Liver (tissue), 3 donors: Measurements from ENCODE around the gene CACNA1I.

ENCODE experiments used
- JUND ChIP-seq, 2 donors: IDR thresholded peaks; 2 replicates each; pipeline ENCODE4 v1.6.1; 2016; ENCODE audit warnings: antibody characterized with exemption in 2 of 2
- RAD21 ChIP-seq, 2 donors: IDR thresholded peaks; 2 replicates each; pipeline ENCODE4 v1.6.1; 2016; ENCODE audit warnings: antibody characterized with exemption in 2 of 2, mild to moderate bottlenecking in 2 of 2
- YY1 ChIP-seq: IDR thresholded peaks from 2 replicates; pipeline ENCODE4 v1.6.1; 2016; ENCODE audit warnings: antibody characterized with exemption, mild to moderate bottlenecking
- TF ChIP-seq, protein P1 (sequence below): fragments of 150-350 bp; IDR thresholded peaks from 2 replicates; pipeline ENCODE4 v1.5.1; 2017; ENCODE audit warnings: improper control_type of control experiment, low read depth, low read length; ENCODE audit not compliant: missing input control
- TF ChIP-seq, protein P2 (sequence below): IDR thresholded peaks from 2 replicates; pipeline ENCODE4 v1.6.1; 2016; ENCODE audit warnings: antibody characterized with exemption, mild to moderate bottlenecking
- donor health status: healthy.
- donor health status: healthy.

DNA sequence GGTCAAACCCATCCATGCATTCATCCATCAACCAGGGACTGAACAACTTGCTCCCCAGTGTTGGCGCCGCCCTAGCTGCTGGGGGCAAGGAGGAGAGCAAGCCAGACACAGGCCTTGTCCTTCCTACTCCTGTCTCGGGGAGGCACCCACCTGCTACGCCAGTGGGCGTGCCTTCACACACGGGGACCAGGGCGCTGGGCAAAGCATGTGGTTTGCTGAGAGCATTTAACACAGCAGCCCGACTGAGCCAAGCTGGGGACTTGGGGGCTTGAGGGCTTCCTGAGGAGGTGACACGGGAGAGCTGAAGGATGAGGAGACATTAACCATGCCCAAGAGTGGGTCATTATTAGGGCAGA is 30.6 kb downstream of the CACNA1I start:
- TF ChIP-seq YY1 (no peak), JUND (IDR thresholded peaks at IDR 0.05) (no peak), RAD21 (IDR thresholded peaks at IDR 0.05) (no peak)
- TF ChIP-seq, protein P1, sequence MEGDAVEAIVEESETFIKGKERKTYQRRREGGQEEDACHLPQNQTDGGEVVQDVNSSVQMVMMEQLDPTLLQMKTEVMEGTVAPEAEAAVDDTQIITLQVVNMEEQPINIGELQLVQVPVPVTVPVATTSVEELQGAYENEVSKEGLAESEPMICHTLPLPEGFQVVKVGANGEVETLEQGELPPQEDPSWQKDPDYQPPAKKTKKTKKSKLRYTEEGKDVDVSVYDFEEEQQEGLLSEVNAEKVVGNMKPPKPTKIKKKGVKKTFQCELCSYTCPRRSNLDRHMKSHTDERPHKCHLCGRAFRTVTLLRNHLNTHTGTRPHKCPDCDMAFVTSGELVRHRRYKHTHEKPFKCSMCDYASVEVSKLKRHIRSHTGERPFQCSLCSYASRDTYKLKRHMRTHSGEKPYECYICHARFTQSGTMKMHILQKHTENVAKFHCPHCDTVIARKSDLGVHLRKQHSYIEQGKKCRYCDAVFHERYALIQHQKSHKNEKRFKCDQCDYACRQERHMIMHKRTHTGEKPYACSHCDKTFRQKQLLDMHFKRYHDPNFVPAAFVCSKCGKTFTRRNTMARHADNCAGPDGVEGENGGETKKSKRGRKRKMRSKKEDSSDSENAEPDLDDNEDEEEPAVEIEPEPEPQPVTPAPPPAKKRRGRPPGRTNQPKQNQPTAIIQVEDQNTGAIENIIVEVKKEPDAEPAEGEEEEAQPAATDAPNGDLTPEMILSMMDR = no peak
- TF ChIP-seq, protein P2, sequence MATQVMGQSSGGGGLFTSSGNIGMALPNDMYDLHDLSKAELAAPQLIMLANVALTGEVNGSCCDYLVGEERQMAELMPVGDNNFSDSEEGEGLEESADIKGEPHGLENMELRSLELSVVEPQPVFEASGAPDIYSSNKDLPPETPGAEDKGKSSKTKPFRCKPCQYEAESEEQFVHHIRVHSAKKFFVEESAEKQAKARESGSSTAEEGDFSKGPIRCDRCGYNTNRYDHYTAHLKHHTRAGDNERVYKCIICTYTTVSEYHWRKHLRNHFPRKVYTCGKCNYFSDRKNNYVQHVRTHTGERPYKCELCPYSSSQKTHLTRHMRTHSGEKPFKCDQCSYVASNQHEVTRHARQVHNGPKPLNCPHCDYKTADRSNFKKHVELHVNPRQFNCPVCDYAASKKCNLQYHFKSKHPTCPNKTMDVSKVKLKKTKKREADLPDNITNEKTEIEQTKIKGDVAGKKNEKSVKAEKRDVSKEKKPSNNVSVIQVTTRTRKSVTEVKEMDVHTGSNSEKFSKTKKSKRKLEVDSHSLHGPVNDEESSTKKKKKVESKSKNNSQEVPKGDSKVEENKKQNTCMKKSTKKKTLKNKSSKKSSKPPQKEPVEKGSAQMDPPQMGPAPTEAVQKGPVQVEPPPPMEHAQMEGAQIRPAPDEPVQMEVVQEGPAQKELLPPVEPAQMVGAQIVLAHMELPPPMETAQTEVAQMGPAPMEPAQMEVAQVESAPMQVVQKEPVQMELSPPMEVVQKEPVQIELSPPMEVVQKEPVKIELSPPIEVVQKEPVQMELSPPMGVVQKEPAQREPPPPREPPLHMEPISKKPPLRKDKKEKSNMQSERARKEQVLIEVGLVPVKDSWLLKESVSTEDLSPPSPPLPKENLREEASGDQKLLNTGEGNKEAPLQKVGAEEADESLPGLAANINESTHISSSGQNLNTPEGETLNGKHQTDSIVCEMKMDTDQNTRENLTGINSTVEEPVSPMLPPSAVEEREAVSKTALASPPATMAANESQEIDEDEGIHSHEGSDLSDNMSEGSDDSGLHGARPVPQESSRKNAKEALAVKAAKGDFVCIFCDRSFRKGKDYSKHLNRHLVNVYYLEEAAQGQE = no peak
